Endothelial cell of umbilical vein (primary cell): Measurements from ENCODE around the gene METTL6. TPM values are rescaled to one million over a fixed set of nuclear protein-coding genes. Genes with fewer than 3 reads are reported as not detected.

Source experiments
- BruUV-seq: library from RNA; stranded (reverse); fragments of 400-500 nt; replicated peaks from 2 replicates; lab custom pipeline; 2021; lab: Mats Ljungman, UMichigan
- CTCF ChIA-PET: fragments of 300-600, 350-600 bp; sonication (Branson Sonifier 250); formaldehyde crosslinking; loops from one replicate; lab custom pipeline; 2021; ENCODE audit warnings: antibody characterized with exemption, inconsistent platforms; lab: Charles Lee
- POLR2A ChIA-PET: fragments of 300-600, 350-600 bp; sonication (Branson Sonifier 250); formaldehyde crosslinking; loops from one replicate; lab custom pipeline; 2021; ENCODE audit warnings: antibody characterized with exemption, inconsistent platforms; lab: Charles Lee
- DNase-seq: peaks from one replicate; pipeline ENCODE4 v3.0.0-alpha.2; 2011; ENCODE audit warnings: low read depth, low spot score
- FAIRE-seq: peaks from 2 replicates; lab custom pipeline; 2011; peaks lifted over from hg19 to GRCh38; lab: Jason Lieb, UNC
- H2AFZ ChIP-seq: 2 replicates; pipeline ENCODE4 v1.6.0; 2012; ENCODE audit warnings: low read depth, low read length, control low read depth, inconsistent platforms
- H3K27ac ChIP-seq: 2 replicates; pipeline ENCODE4 v1.5.1; 2011; ENCODE audit warnings: low read depth, mild to moderate bottlenecking, control low read depth, low read length, moderate library complexity; ENCODE audit not compliant: insufficient read depth
- H3K27me3 ChIP-seq, 2 experiments: 2 replicates each; pipeline versions ENCODE4 v1.6.0 to v1.6.1; 2011; ENCODE audit warnings: low read length in 2 of 2, mixed read lengths in 1 of 2; ENCODE audit not compliant: control insufficient read depth in 2 of 2, insufficient read depth in 2 of 2
- H3K36me3 ChIP-seq, 2 experiments: 2 replicates in 1 of 2; 3 replicates in 1 of 2; pipeline ENCODE4 v1.5.1; 2011; ENCODE audit warnings: low read length in 2 of 2, mild to moderate bottlenecking in 1 of 2, moderate library complexity in 1 of 2; ENCODE audit not compliant: control insufficient read depth in 2 of 2, insufficient read depth in 2 of 2; ENCODE audit errors: extremely low read depth in 1 of 2
- H3K4me1 ChIP-seq: 3 replicates; pipeline ENCODE4 v1.5.1; 2011; ENCODE audit warnings: mild to moderate bottlenecking, low read length; ENCODE audit not compliant: control insufficient read depth, insufficient read depth; ENCODE audit errors: extremely low read depth
- H3K4me2 ChIP-seq: 2 replicates; pipeline ENCODE4 v1.6.1; 2011; ENCODE audit warnings: low read length, control low read depth, mixed read lengths; ENCODE audit not compliant: insufficient read depth
- H3K4me3 ChIP-seq, 3 experiments: fragments of 200-600 bp in 1 of 3; sonication (generic), shearing (Covaris generic) in 1 of 3; replicated peaks in 1 of 3; 2 replicates each; pipeline ENCODE4 v1.5.1; 2011 to 2016; ENCODE audit warnings: control low read depth in 3 of 3, low read length in 3 of 3, mild to moderate bottlenecking in 2 of 3, inconsistent platforms in 1 of 3, low read depth in 1 of 3, moderate library complexity in 1 of 3; ENCODE audit not compliant: insufficient read depth in 1 of 3
- H3K79me2 ChIP-seq: 2 replicates; pipeline ENCODE4 v1.6.0; 2012; ENCODE audit warnings: low read length, inconsistent platforms; ENCODE audit not compliant: control insufficient read depth, insufficient read depth
- H3K9ac ChIP-seq: replicated peaks from 2 replicates; pipeline ENCODE3; 2011; ENCODE audit warnings: low read length, control low read depth; ENCODE audit not compliant: insufficient read depth; ENCODE audit errors: extremely low read depth
- H3K9me1 ChIP-seq: replicated peaks from 3 replicates; pipeline ENCODE4 v1.6.0; 2011; ENCODE audit warnings: mild to moderate bottlenecking, low read length; ENCODE audit not compliant: control insufficient read depth, insufficient read depth; ENCODE audit errors: extremely low read depth
- H3K9me3 ChIP-seq: replicated peaks from 2 replicates; pipeline ENCODE4 v1.5.1; 2012; ENCODE audit warnings: low read length, inconsistent platforms; ENCODE audit not compliant: control insufficient read depth, insufficient read depth
- H4K20me1 ChIP-seq: replicated peaks from 2 replicates; pipeline ENCODE3; 2011; ENCODE audit warnings: mild to moderate bottlenecking, low read length; ENCODE audit not compliant: control insufficient read depth, insufficient read depth; ENCODE audit errors: extremely low read depth
- EZH2 ChIP-seq: IDR thresholded peaks from 2 replicates; pipeline ENCODE4 v1.6.1; 2012; ENCODE audit warnings: borderline replicate concordance, low read depth, mild to moderate bottlenecking, moderate library complexity, low read length, inconsistent platforms; ENCODE audit not compliant: severe bottlenecking
- FOS ChIP-seq: IDR thresholded peaks from 2 replicates; pipeline ENCODE4 v1.6.1; 2011; ENCODE audit warnings: mild to moderate bottlenecking, low read length, moderate library complexity, borderline replicate concordance; ENCODE audit not compliant: insufficient read depth
- JUN ChIP-seq: IDR thresholded peaks from 2 replicates; pipeline ENCODE4 v1.6.1; 2011; ENCODE audit warnings: borderline replicate concordance, low read depth; ENCODE audit not compliant: insufficient read length, insufficient read depth
- MYC ChIP-seq: IDR thresholded peaks from one replicate; pipeline ENCODE4 v1.6.1; 2011; ENCODE audit warnings: mild to moderate bottlenecking, low read depth, low read length
- dilution Hi-C: fragments of 300-500 bp; cut with MboI; formaldehyde crosslinking; loops from one replicate; pipeline ENCODE4 v1.15.0; 2019; ENCODE audit warnings: low sequenced_read_pairs; ENCODE audit not compliant: extremely low pct_ligation_motif_present
- intact Hi-C: fragments of 100-400 bp; cut with micrococcal nuclease; formaldehyde crosslinking; loops from one replicate; pipeline ENCODE4 v1.10.0; 2022
- polyA plus RNA-seq, 4 experiments: library from polyadenylated mRNA; depleted of rRNA in 3 of 4; stranded (reverse) in 3 of 4; unstranded in 1 of 4; fragments of >200 nt; gene quantifications; 2 replicates each; pipeline versions ENCODE4 v1.2.1 to v1.2.3, GENCODE V29; 2011 to 2012; ENCODE audit warnings: missing spikeins in 1 of 4
- total RNA-seq: library from RNA; stranded (reverse); gene quantifications from 2 replicates; pipeline ENCODE4 v1.2.3, GENCODE V29; 2021
- TF ChIP-seq, protein P1 (sequence below): IDR thresholded peaks from 2 replicates; pipeline ENCODE4 v1.6.1; 2011; ENCODE audit not compliant: insufficient read depth, insufficient read length

METTL6 gene
- total and polyA plus RNA-seq, 2 donors (not counting 3 experiments of a cell fraction or from before 2014, with no cell fraction given): 12.7 to 19.5 TPM

DNA sequence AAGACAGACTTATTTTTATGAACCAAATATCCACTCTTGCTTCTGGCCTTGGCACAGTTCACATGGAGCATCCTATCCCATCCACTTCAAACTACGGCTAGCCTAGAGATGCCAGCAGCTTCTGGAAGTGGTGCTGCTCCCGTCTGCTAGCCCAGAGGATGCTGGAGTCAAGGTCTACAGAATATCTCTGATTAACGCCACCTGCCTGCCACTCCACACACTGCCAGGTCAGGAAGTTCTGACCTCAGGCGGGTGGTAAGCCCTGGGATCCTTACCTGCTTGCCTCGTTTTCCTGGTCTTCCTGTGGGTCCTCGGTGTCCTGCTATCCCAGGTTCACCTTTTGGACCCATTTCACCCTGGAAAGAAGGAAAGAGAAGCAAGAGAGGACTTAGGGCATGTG, 42.9 kb upstream of the METTL6 start:
- CTCF ChIA-PET: interaction anchor here (1.5 kb wide), 1 partner anchor 9 kb away, joined by 3 read pairs; no protein-coding TSS in a partner anchor
- dilution Hi-C loops: no loop called here
- no peak overlapping the region for H3K4me3 ChIP-seq

DNA sequence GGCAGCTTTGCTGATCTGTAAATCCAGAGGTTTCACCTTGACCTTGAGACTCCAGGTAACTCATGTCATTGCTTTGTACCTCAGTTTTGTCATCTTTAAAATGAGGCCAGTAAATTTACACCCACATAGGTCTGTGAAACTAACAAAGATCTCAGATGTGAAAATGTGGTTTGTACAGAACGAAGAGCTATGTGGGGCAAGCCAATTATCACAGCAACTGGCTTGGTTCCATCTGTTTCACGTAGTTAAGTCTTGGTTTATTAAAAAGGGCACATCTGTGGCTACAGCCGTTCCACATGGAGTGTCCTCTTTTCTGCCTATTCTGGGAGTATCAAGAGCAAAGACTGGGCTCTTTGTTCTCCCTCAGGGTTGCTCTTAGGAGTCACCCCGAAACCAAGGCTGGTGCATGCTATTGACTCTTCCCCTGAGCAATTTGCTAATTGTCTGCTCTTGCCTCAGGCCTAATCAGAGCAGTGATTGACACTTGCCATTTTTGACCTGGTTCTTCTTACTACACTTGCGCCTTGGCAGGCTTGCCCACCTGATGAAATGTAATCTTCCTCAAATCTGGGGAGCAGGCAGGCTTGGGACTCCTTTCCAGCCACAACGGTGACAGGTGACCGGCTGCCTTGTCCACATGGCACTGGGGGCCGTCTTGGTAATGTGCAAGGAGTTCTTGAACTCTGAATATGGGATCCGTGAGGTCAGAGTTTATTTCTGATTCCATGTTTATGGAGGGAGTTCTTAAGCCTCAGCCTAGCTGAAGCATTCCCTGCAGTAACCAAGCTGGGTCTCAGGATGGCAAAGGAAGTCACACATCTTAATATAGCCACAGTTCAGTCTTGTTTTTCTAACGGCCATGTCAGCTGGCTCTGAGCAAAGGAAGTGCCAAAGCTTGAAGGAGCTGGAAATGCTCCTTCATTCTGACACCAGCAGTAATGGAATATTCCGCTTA, 40.2 kb upstream of the METTL6 start:
- dilution Hi-C loops: no loop called here

More for the DNA sequence above, 42.9 kb upstream of the METTL6 start:
- Histone ChIP-seq H3K9me3 (no peaks in the 10 kb centered on the region), H2AFZ (no peak overlapping the region), H3K36me3 (no peaks in the 10 kb centered on the region), H3K4me1 (no peaks in the 10 kb centered on the region), H3K9me1 (no peaks in the 10 kb centered on the region), H3K27me3 (peaks cover 0 to 2% of the 10 kb centered on the region in 2 experiments), H3K27ac (no peak overlapping the region), H3K79me2 (no peaks in the 10 kb centered on the region), H3K4me2 (no peak overlapping the region), H3K9ac (no peak overlapping the region), H4K20me1 (no peaks in the 10 kb centered on the region)
- no peak for FAIRE-seq
- no TSS peak for BruUV-seq
- no peak for TF ChIP-seq MYC
- intact Hi-C loops: no loop called here
- POLR2A ChIA-PET: no interaction called here
- no peak for DNase-seq

More for the DNA sequence above, 40.2 kb upstream of the METTL6 start:
- ChIA-PET CTCF (interaction anchor here (1.9 kb wide), 1 partner anchor 33 kb away, joined by 6 read pairs; no protein-coding TSS in a partner anchor), POLR2A (no interaction called here)
- no peaks in the 10 kb centered on the region for H3K36me3 ChIP-seq
- peaks cover 0 to 2% of the 10 kb centered on the region in 2 experiments for H3K27me3 ChIP-seq
- FAIRE-seq (no peak), DNase-seq (no peak)
- no peaks in the 10 kb centered on the region for H3K9me1 ChIP-seq
- no peak for TF ChIP-seq JUN
- TF ChIP-seq, protein P1, sequence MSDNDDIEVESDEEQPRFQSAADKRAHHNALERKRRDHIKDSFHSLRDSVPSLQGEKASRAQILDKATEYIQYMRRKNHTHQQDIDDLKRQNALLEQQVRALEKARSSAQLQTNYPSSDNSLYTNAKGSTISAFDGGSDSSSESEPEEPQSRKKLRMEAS: no peak
- no peak for TF ChIP-seq FOS
- TF ChIP-seq EZH2: no peak
- H3K4me2 ChIP-seq: no peak overlapping the region
- H4K20me1 ChIP-seq: no peaks in the 10 kb centered on the region
- H3K4me3 ChIP-seq: no peak overlapping the region
- H3K9me3 ChIP-seq: no peaks in the 10 kb centered on the region
- H3K9ac ChIP-seq: no peak overlapping the region
- BruUV-seq: no TSS peak
- no peak overlapping the region for H3K27ac ChIP-seq
- H2AFZ ChIP-seq: no peak overlapping the region
- intact Hi-C loops: no loop called here
- no peaks in the 10 kb centered on the region for H3K79me2 ChIP-seq
- no peaks in the 10 kb centered on the region for H3K4me1 ChIP-seq
